Keratinocyte (primary cell): Measurements from ENCODE around the gene PRKAR1A. TPM values are rescaled to one million over a fixed set of nuclear protein-coding genes. Genes with fewer than 3 reads are reported as not detected.

Experiments
- DNase-seq: peaks from one replicate; pipeline ENCODE4 v3.0.0-alpha.2; 2011; ENCODE audit warnings: low read depth, missing footprints, low spot score
- FAIRE-seq: peaks from 2 replicates; lab custom pipeline; 2011; peaks lifted over from hg19 to GRCh38; lab: Jason Lieb, UNC
- H2AFZ ChIP-seq: 2 replicates; pipeline ENCODE4 v1.6.0; 2012; ENCODE audit warnings: low read length, control low read depth, inconsistent platforms; ENCODE audit not compliant: control insufficient read depth
- H3K27ac ChIP-seq: 2 replicates; pipeline ENCODE4 v1.5.1; 2011; ENCODE audit warnings: low read length; ENCODE audit not compliant: control insufficient read depth, insufficient read depth
- H3K27me3 ChIP-seq: 3 replicates; pipeline ENCODE4 v1.6.0; 2011; ENCODE audit warnings: low read length; ENCODE audit not compliant: control insufficient read depth, insufficient read depth; ENCODE audit errors: extremely low read depth
- H3K36me3 ChIP-seq, 2 experiments: 2 replicates in 1 of 2; 3 replicates in 1 of 2; pipeline ENCODE4 v1.5.1; 2011; ENCODE audit warnings: low read length in 2 of 2, mild to moderate bottlenecking in 1 of 2; ENCODE audit not compliant: control insufficient read depth in 2 of 2, insufficient read depth in 2 of 2; ENCODE audit errors: extremely low read depth in 1 of 2
- H3K4me1 ChIP-seq: 3 replicates; pipeline ENCODE4 v1.5.1; 2011; ENCODE audit warnings: low read length; ENCODE audit not compliant: control insufficient read depth, insufficient read depth; ENCODE audit errors: extremely low read depth
- H3K4me2 ChIP-seq: 3 replicates; pipeline ENCODE4 v1.6.0; 2011; ENCODE audit warnings: low read depth, low read length; ENCODE audit not compliant: control insufficient read depth, insufficient read depth; ENCODE audit errors: extremely low read depth
- H3K4me3 ChIP-seq, 3 experiments: fragments of 200-600 bp in 1 of 3; sonication (generic) in 1 of 3; 2 replicates in 2 of 3; 3 replicates in 1 of 3; pipeline ENCODE4 v1.5.1; 2011 to 2016; ENCODE audit warnings: low read length in 3 of 3, mild to moderate bottlenecking in 3 of 3, control low read depth in 2 of 3, inconsistent platforms in 1 of 3, low read depth in 1 of 3, mixed read lengths in 1 of 3, mixed run types in 1 of 3, moderate library complexity in 1 of 3; ENCODE audit not compliant: control insufficient read depth in 2 of 3, insufficient read depth in 2 of 3; ENCODE audit errors: extremely low read depth in 1 of 3
- H3K79me2 ChIP-seq: 2 replicates; pipeline ENCODE4 v1.6.0; 2012; ENCODE audit warnings: low read length; ENCODE audit not compliant: control insufficient read depth, insufficient read depth
- H3K9ac ChIP-seq: 3 replicates; pipeline ENCODE4 v1.6.0; 2011; ENCODE audit warnings: low read length; ENCODE audit not compliant: control insufficient read depth, insufficient read depth; ENCODE audit errors: extremely low read depth
- H3K9me1 ChIP-seq: 3 replicates; pipeline ENCODE4 v1.6.0; 2011; ENCODE audit warnings: low read length; ENCODE audit not compliant: control insufficient read depth, insufficient read depth; ENCODE audit errors: extremely low read depth
- H3K9me3 ChIP-seq: 2 replicates; pipeline ENCODE4 v1.5.1; 2012; ENCODE audit warnings: low read depth, low read length; ENCODE audit not compliant: control insufficient read depth
- H4K20me1 ChIP-seq: 3 replicates; pipeline ENCODE4 v1.6.0; 2011; ENCODE audit warnings: low read length; ENCODE audit not compliant: control insufficient read depth, insufficient read depth; ENCODE audit errors: extremely low read depth
- EZH2 ChIP-seq: IDR thresholded peaks from one replicate; pipeline ENCODE4 v1.6.1; 2012; ENCODE audit warnings: inconsistent platforms, mild to moderate bottlenecking, low read length, moderate library complexity
- dilution Hi-C: fragments of 300-500 bp; cut with MboI; formaldehyde crosslinking; loops from one replicate; pipeline ENCODE4 v1.7.0; 2020; ENCODE audit warnings: low sequenced_read_pairs; ENCODE audit not compliant: extremely low pct_ligation_motif_present
- polyA plus RNA-seq, 5 experiments: library from polyadenylated mRNA; depleted of rRNA in 3 of 5; stranded (reverse) in 3 of 5; stranded (forward) in 1 of 5; unstranded in 1 of 5; fragments of >200 nt; gene quantifications; 1 replicate in 1 of 5; 2 replicates in 3 of 5; 3 replicates in 1 of 5; pipeline versions ENCODE4 v1.2.1 to v1.2.3, GENCODE V29; 2011 to 2012; ENCODE audit warnings: missing spikeins in 2 of 5, low read depth in 1 of 5, low replicate concordance in 1 of 5
- TF ChIP-seq, protein P1 (sequence below), 3 experiments: IDR thresholded peaks in 1 of 3; conservative IDR thresholded peaks in 1 of 3; optimal IDR thresholded peaks in 1 of 3; 2 replicates in 2 of 3; 3 replicates in 1 of 3; pipeline versions ENCODE3 to v1.5.1; 2011; ENCODE audit warnings: low read length in 3 of 3, mild to moderate bottlenecking in 3 of 3, moderate library complexity in 2 of 3, control low read depth in 1 of 3, inconsistent platforms in 1 of 3; ENCODE audit not compliant: insufficient read depth in 2 of 3; ENCODE audit errors: extremely low read depth in 1 of 3

PRKAR1A gene
- polyA plus RNA-seq, 1 donor (not counting 4 experiments of a cell fraction or from before 2014, with no cell fraction given): 212 TPM

DNA sequence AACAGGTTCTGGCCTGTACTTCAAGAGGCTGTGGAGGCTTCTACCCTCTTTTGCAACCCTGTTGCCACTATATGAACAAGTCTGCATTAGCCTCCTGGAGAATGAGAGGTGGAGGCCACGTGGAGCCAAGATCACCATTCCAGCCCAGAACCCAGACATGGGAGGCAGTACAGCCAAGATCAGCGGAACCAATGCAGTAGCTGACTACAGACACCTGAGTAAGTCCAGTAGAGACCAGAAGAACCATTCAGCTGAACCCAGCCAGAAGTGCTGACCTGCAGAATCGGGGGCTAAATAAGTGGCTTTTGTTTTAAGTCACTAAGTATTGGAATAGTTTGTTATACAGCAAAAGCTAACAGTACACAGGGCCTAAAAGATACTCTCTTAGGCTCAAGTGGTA lies 76.9 kb downstream of the PRKAR1A start:
- no peaks in the 10 kb centered on the region for H4K20me1 ChIP-seq
- H3K79me2 ChIP-seq: no peaks in the 10 kb centered on the region
- H3K27ac ChIP-seq: no peak overlapping the region
- DNase-seq (no peak), FAIRE-seq (no peak)
- no peak overlapping the region for H3K4me2 ChIP-seq
- no peak overlapping the region for H3K9ac ChIP-seq
- no peak for TF ChIP-seq EZH2
- TF ChIP-seq, protein P1, sequence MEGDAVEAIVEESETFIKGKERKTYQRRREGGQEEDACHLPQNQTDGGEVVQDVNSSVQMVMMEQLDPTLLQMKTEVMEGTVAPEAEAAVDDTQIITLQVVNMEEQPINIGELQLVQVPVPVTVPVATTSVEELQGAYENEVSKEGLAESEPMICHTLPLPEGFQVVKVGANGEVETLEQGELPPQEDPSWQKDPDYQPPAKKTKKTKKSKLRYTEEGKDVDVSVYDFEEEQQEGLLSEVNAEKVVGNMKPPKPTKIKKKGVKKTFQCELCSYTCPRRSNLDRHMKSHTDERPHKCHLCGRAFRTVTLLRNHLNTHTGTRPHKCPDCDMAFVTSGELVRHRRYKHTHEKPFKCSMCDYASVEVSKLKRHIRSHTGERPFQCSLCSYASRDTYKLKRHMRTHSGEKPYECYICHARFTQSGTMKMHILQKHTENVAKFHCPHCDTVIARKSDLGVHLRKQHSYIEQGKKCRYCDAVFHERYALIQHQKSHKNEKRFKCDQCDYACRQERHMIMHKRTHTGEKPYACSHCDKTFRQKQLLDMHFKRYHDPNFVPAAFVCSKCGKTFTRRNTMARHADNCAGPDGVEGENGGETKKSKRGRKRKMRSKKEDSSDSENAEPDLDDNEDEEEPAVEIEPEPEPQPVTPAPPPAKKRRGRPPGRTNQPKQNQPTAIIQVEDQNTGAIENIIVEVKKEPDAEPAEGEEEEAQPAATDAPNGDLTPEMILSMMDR (optimal IDR thresholded peaks at IDR 0.05 in 1 of 3, IDR thresholded peaks at IDR 0.05 in 1 of 3, conservative IDR thresholded peaks at IDR 0.05 in 1 of 3; ENCODE audit: extremely low read depth in 1 of 3, insufficient read depth in 2 of 3, low read length in 3 of 3): no peak
- H2AFZ ChIP-seq: no peak overlapping the region
- H3K9me3 ChIP-seq: no peaks in the 10 kb centered on the region
- dilution Hi-C loops: no loop called here
- no peaks in the 10 kb centered on the region for H3K9me1 ChIP-seq
- no peaks in the 10 kb centered on the region for H3K36me3 ChIP-seq
- peaks cover 6% of the 10 kb centered on the region for H3K4me1 ChIP-seq
- no peak overlapping the region for H3K4me3 ChIP-seq
- no peaks in the 10 kb centered on the region for H3K27me3 ChIP-seq

DNA sequence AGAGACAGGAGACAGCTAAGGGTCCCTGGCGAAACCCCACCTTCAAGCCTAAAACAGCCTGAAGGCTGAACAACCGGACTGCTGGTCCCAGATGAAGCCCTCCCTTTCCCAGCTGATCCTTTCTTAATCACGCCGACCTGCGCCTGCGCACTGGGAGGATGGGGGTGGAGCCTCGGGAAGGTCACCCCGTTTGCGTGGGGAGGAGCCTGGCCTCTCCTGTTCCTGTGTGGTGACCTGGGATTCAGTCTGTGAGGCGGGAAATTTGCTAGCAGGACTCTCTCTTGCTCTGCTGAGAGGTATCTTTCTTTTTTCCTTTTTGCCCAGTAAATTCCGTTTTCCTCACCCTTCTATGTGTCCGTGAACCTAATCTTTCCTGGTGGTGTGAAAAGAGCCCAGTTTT lies 79.4 kb downstream of the PRKAR1A start:
- Histone ChIP-seq H4K20me1 (no peaks in the 10 kb centered on the region), H3K4me2 (no peak overlapping the region), H3K4me3 (no peak overlapping the region), H3K79me2 (no peaks in the 10 kb centered on the region), H3K9ac (no peak overlapping the region), H3K9me1 (no peaks in the 10 kb centered on the region), H3K9me3 (no peaks in the 10 kb centered on the region), H3K27me3 (no peaks in the 10 kb centered on the region), H3K27ac (no peak overlapping the region), H3K36me3 (no peaks in the 10 kb centered on the region), H2AFZ (no peak overlapping the region), H3K4me1 (no peaks in the 10 kb centered on the region)
- no peak for TF ChIP-seq EZH2
- TF ChIP-seq, protein P1 (optimal IDR thresholded peaks at IDR 0.05 in 1 of 3, IDR thresholded peaks at IDR 0.05 in 1 of 3, conservative IDR thresholded peaks at IDR 0.05 in 1 of 3; ENCODE audit: extremely low read depth in 1 of 3, insufficient read depth in 2 of 3, low read length in 3 of 3): no peak
- DNase-seq (no peak), FAIRE-seq (no peak)
- dilution Hi-C loops: no loop called here
